Brain microvascular endothelial cell (primary cell): ENCODE measurements around the gene ZNF518A.

Experiments
- DNase-seq: peaks from one replicate; pipeline ENCODE4 v3.0.0-alpha.2; 2020
- H3K27ac ChIP-seq: fragments of 250-450 bp; sonication (Bioruptor Pico); 2 replicates; pipeline ENCODE4 v1.5.1; 2020; ENCODE audit warnings: mild to moderate bottlenecking, moderate library complexity
- H3K27me3 ChIP-seq: fragments of 250-450 bp; sonication (Bioruptor Pico); replicated peaks from 2 replicates; pipeline ENCODE4 v1.5.1; 2020; ENCODE audit warnings: mild to moderate bottlenecking
- H3K36me3 ChIP-seq: fragments of 250-450 bp; sonication (Bioruptor Pico); replicated peaks from 2 replicates; pipeline ENCODE4 v1.5.1; 2020; ENCODE audit warnings: mild to moderate bottlenecking
- H3K4me3 ChIP-seq: 2 replicates; pipeline ENCODE4 v1.5.1; 2011; ENCODE audit warnings: low read depth, mild to moderate bottlenecking, control low read depth, low read length, moderate library complexity
- in situ Hi-C: cut with HindIII; loops from 2 replicates; pipeline ENCODE4 v1.10.0; 2017; ENCODE audit warnings: low sequenced_read_pairs, low pct_ligation_motif_present
- TF ChIP-seq, protein P1 (sequence below): IDR thresholded peaks from 2 replicates; pipeline ENCODE4 v1.5.1; 2011; ENCODE audit warnings: low read depth, mild to moderate bottlenecking, moderate library complexity, low read length, control low read depth, inconsistent platforms; ENCODE audit errors: missing control alignments

The ZNF518A gene, protein sequence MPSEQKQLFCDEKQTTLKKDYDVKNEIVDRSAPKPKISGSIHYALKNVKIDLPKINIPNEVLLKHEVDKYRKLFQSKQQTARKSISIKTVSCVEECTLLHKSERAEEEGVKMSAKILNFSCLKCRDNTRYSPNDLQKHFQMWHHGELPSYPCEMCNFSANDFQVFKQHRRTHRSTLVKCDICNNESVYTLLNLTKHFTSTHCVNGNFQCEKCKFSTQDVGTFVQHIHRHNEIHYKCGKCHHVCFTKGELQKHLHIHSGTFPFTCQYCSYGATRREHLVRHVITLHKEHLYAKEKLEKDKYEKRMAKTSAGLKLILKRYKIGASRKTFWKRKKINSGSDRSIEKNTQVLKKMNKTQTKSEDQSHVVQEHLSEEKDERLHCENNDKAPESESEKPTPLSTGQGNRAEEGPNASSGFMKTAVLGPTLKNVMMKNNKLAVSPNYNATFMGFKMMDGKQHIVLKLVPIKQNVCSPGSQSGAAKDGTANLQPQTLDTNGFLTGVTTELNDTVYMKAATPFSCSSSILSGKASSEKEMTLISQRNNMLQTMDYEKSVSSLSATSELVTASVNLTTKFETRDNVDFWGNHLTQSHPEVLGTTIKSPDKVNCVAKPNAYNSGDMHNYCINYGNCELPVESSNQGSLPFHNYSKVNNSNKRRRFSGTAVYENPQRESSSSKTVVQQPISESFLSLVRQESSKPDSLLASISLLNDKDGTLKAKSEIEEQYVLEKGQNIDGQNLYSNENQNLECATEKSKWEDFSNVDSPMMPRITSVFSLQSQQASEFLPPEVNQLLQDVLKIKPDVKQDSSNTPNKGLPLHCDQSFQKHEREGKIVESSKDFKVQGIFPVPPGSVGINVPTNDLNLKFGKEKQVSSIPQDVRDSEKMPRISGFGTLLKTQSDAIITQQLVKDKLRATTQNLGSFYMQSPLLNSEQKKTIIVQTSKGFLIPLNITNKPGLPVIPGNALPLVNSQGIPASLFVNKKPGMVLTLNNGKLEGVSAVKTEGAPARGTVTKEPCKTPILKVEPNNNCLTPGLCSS (N-terminal part only)

GRCh38 chr10:96129387-96130325, at the start of gene ZNF518A:
Gene ZNF518A, plus strand, starts transcription at chr10:96130297. Its CDS starts 26,026 bp downstream, at chr10:96156323.
- TF ChIP-seq, protein P1, sequence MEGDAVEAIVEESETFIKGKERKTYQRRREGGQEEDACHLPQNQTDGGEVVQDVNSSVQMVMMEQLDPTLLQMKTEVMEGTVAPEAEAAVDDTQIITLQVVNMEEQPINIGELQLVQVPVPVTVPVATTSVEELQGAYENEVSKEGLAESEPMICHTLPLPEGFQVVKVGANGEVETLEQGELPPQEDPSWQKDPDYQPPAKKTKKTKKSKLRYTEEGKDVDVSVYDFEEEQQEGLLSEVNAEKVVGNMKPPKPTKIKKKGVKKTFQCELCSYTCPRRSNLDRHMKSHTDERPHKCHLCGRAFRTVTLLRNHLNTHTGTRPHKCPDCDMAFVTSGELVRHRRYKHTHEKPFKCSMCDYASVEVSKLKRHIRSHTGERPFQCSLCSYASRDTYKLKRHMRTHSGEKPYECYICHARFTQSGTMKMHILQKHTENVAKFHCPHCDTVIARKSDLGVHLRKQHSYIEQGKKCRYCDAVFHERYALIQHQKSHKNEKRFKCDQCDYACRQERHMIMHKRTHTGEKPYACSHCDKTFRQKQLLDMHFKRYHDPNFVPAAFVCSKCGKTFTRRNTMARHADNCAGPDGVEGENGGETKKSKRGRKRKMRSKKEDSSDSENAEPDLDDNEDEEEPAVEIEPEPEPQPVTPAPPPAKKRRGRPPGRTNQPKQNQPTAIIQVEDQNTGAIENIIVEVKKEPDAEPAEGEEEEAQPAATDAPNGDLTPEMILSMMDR: no peak
- Histone ChIP-seq H3K27me3 (no peaks in the 10 kb centered on the region), H3K36me3 (no peaks in the 10 kb centered on the region), H3K27ac (peak within 1 kb of the TSS; percentile 96), H3K4me3 (peak within 1 kb of the TSS; percentile 80)
- peak; percentile 96 for DNase-seq
- in situ Hi-C loops: no loop called here

- in situ Hi-C loops: no loop called here
- Histone ChIP-seq H3K27me3 (no peaks in the 10 kb centered on the region), H3K36me3 (no peaks in the 10 kb centered on the region), H3K4me3 (no peak overlapping the region), H3K27ac (no peak overlapping the region)
- DNase-seq: no peak
- TF ChIP-seq, protein P1: no peak
Measured at GRCh38 chr10:96082153-96082552, 47.9 kb upstream of the ZNF518A start.

- Histone ChIP-seq H3K36me3 (no peaks in the 10 kb centered on the region), H3K27ac (no peak overlapping the region), H3K4me3 (no peak overlapping the region), H3K27me3 (no peaks in the 10 kb centered on the region)
- no peak for DNase-seq
- in situ Hi-C loops: no loop called here
- TF ChIP-seq, protein P1: no peak
Measured at GRCh38 chr10:96082748-96083147, 47.3 kb upstream of the ZNF518A start.

DNA sequence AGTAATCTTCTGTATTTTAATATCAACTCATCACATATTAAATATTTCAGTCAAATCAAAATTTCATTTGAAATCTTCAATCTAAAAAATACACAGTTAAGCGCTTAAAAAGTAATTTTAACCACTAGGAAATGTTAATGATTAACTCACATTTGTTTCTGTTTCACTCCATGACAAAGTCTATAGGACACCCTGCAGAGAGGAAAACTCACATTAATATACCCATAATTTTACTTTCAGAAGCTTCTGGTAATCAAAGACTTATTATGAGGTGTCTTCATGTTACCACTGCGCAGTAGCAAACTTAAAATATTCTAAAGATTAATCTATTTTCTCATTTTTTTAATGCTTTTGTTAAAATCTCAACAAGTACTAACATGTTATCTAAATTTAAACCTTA, 41.0 kb upstream of the ZNF518A start:
- Histone ChIP-seq H3K36me3 (no peaks in the 10 kb centered on the region), H3K27me3 (no peaks in the 10 kb centered on the region), H3K4me3 (peak overlapping the region; percentile 87), H3K27ac (no peak overlapping the region)
- in situ Hi-C loops: no loop called here
- DNase-seq: no peak
- TF ChIP-seq, protein P1: no peak
